SIG-M5 (cell line): ENCODE results near the gene EIF4G3.
"Not testable (repeated sequence)": the region's sequence is repeated elsewhere in the genome, so short reads cannot be mapped to it uniquely, and the experiment has no call there.

Experiments used
- DNase-seq: peaks from one replicate; lab custom pipeline; 2025; lab: John Stamatoyannopoulos, UW

EIF4G3 gene

DNA sequence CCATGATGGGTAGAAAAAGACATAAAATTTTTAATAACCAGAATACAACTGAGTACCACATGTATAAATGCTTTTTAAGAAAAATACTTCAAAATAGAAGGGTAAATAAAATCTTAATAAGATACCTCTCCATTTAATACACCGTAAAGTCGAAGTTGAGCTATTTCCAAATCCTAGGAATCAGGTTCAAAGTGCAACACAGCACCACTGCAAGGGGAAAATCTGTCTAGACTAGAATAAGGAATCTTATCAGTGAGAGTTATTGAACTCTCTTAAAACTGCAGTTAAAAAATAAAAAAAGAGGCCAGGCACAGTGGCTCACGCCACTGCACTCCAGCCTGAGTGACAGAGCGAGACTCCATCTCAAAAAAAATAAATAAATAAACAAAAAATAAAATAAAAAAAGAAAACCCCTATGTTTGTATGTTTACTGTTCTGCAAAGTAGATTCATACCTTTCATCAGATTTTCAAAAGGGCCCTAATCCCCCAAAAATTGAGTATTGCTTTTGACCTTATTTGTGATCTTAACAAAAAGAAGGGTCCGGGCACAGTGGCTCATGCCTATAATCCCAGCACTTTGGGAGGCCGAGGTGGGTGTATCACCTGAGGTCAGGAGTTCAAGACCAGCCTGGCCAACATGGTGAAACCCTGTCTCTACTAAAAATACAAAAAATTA is 109.0 kb downstream of the EIF4G3 start:
- no peak for DNase-seq

- DNase-seq = no peak
Observed at GRCh38 chr1:21066356-21067012, 110.2 kb downstream of the EIF4G3 start.

GRCh38 chr1:21065851-21066250 is 110.8 kb downstream of the EIF4G3 start:
- DNase-seq = no peak

DNA sequence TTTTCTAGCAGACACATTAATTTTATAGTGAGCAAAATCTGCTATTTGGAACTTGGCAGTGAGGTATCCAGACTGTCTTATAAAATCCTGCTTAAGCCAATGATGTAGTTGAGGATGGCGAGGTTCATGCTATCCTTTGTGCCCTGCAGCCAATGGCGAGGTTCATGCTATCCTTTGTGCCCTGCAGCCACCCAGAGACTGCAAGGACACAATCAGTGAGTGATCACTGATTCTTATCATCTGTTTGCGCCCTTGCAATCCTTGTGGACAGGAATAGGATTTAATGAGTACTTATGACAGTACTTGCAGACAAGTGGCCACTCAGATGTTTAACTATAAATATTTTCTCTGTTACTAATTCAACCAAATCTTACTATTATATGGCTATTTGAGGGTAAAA is 112.6 kb downstream of the EIF4G3 start:
- DNase-seq = no peak

DNA sequence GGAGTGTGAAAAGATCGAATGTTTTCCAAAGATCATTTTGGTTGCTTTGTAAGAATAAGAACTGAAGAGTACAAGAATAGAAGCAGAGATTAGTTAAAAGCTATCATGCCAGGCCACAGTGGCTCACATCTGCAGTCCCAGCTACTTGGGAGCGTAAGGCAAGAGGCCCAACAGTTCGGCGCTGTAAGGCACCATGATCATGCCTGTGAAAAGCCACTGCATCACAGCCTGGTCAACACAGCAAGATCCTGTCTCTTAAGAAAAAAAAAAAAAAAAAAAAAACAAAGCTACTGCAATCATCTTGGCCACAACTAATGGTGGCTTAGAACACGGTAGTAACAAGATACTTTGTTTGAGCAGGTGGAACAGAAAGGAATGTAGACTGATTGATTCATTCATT is 116.2 kb downstream of the EIF4G3 start:
- DNase-seq = no peak

- no peak for DNase-seq
Observed at GRCh38 chr1:21059021-21059420, 117.7 kb downstream of the EIF4G3 start.

- no peak for DNase-seq
Observed at GRCh38 chr1:21058035-21058793, 118.5 kb downstream of the EIF4G3 start.

- not testable (repeated sequence) for DNase-seq
Observed at GRCh38 chr1:21053189-21053928, 123.3 kb downstream of the EIF4G3 start.

- no peak for DNase-seq
Observed at GRCh38 chr1:21052034-21052433, 124.7 kb downstream of the EIF4G3 start.

DNA sequence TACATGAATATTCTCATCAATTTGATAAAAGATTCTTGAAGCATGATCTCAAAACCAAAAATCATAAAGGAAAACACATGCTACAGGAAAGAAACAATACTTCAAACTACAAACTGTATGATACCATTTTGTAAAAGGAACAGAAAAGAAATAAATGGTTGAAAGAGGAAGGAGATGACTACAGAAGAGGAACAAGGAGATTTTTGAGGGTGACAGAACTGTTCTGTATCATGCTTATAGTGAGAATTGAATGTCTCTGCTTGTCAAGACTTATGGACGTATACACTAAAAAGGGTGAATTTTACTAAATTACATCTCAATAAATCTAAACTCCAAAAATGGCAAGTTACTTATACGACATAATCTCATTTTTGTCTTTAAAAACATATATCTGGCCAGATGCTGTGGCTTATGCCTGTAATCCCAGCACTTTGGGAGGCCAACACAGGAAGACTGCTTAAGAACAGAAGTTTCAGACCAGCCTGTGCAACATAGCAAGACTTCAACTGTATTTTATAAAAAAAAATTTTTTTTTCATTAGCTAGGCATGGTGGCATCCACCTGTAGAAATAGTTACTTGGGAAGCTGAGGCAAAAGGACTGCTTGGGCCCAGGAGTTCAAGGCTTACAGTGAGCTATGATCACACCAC is 125.4 kb downstream of the EIF4G3 start:
- DNase-seq = no peak

GRCh38 chr1:21050031-21050430 is 126.7 kb downstream of the EIF4G3 start:
- DNase-seq = no peak

- no peak for DNase-seq
Observed at GRCh38 chr1:21048462-21048861, 128.2 kb downstream of the EIF4G3 start.

DNA sequence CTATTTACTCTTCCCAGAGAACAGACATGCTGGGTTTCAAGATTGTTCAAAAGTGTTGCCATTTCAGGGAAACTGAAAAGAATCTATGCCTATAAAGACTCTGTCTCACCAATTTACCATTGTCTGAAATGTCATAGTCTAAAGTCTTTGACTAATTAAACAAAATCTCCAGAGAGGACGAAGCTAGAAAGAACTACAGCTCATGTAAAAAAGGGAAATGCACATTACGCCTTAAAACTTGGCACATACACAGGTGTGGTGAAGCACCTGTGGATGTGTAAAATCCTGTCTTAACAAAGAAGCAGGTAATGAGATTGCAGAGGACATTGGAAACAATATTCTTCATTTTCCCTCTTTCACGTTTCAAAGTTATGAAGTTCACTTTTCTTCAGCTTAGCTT is 130.6 kb downstream of the EIF4G3 start:
- DNase-seq = no peak

GRCh38 chr1:21045351-21045750 is 131.3 kb downstream of the EIF4G3 start:
- no peak for DNase-seq

DNA sequence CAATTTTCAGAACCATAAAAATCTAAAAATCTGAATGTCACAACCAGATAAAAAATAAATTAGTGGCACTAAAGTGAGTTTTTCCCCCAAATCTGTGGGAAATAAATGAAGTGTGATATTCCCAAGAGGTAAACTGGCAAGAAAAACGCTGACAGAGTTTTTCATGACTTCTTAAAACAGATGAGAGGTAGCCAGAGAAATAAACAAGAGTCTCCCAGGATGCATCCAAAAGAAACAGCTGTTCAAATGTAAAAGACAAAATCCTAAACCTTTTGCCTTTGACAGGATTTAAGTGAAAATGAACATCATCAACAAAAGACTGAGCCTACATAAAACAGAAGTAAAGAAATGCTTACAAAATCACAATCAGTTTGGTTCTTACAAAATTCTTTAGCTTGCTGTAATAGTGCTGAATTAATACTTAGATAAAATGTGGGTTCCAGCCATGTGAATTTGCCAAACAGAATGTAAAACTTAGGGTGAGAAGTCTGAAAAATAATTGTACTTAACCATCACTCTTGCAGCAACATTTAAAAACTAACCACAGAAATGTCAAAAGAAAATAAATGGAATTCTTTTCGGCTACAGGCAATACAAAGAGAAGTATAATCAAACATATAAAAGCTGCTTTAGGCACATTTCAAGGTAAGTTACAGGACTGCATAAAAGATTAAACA is 133.6 kb downstream of the EIF4G3 start:
- DNase-seq = no peak

DNA sequence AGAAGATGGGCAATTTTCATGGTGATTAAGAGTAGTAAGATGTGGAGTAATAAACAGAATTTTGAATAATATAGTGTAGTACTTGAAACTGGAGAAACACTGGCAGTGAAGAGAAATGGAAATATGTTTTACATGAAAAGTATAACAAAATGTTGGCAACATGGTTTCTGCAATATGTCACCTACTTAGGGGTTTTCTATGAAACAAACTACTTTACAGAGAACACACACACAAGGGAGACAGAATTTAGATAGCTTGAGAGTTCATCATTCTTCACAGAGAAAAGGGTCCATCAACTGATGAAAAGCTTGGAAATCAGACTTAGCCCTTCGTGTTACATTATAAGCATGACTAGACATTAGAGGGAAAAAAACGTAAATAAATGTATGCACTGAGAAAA is 135.2 kb downstream of the EIF4G3 start:
- DNase-seq = no peak

- no peak for DNase-seq
Observed at GRCh38 chr1:21037091-21037490, 139.6 kb downstream of the EIF4G3 start.

- DNase-seq = no peak
Observed at GRCh38 chr1:21035794-21036193, 140.9 kb downstream of the EIF4G3 start.

DNA sequence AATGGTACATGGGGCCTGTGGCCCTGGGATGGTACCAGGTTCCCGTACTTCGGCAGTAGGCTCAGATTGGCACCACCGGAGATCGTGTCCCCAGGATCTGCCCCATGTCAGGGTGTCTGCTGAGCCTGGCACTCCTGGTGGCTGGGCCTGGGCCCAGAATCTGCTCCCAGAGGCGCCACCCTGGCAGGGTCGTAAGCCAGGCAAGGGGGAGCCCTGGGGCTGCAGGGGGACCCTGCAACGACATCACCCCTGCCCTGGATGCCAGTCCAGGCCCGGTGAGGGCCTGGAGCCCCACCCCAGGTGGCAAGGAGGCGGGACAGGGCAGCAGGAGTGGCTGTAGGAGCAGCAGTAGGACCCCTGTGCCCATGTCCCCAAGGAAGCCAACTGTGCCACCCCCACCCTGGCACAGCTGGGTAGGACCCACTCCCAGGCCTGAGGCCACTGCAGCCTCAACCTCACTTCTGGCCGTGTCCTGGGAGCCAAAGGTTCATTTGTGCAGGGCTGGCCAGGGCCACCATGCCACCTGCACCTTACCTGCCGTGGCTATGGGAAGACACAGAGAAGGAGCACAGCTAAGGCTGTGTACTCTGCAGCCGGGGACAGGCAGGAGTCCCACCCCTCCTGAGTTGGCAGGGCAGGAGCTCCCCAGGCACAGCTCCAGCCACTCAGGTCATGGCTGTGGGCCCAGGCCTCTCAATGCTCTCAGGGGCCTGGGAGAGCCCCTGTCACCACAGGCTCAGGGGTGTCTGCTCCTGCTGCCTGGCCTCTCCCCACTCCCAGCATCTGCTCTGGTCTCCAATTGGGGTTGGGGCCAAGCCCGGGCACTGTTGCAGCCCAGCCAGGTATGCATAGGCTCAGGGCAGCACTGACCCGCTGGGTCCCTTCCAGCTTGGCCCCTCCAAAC is 141.7 kb downstream of the EIF4G3 start:
- no peak for DNase-seq

DNA sequence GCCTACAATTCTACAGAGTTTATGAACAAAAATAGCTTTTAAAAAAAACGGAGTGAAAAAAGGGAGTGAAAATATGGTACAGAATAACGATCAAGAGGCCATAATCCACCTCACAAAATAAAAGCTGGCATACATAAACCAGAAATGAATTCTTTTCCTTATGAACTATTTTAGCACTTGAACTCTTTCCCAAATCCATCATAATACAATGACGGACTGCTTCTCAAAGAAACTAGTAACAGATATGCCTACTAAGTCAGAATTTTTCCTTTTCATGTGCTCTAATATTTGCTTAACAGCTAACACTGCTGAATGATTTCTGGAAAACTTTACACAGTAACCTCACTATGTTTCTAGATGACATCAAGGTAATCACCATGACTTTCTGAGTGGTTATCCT is 144.0 kb downstream of the EIF4G3 start:
- no peak for DNase-seq
